ENCODE measurements around the gene GOLGA6L26. TPM values are rescaled to one million over a fixed set of nuclear protein-coding genes. Genes with fewer than 3 reads are reported as not detected.
"Not testable (repeated sequence)": the region's sequence is repeated elsewhere in the genome, so short reads cannot be mapped to it uniquely, and the experiment has no call there.

The GOLGA6L26 gene
- total RNA-seq, 1 donor from 2014 or later, result not detected

GRCh38 chr15:23362622-23363021 lies 28.6 kb upstream of the GOLGA6L26 start:
- H3K36me3 ChIP-seq (ENCODE audit: insufficient read depth, low read length); H3K4me1 ChIP-seq (ENCODE audit: insufficient read depth, low read length); FAIRE-seq; H3K36me3 Mint-ChIP-seq (ENCODE audit: low read depth, unreplicated experiment); H4K20me1 ChIP-seq (ENCODE audit: insufficient read depth, low read length); H3K27me3 ChIP-seq (ENCODE audit: insufficient read depth, low read length); H3K4me3 Mint-ChIP-seq (ENCODE audit: unreplicated experiment); H2AFZ ChIP-seq (ENCODE audit: low read depth, low read length); H3K9ac ChIP-seq (ENCODE audit: low read length); H3K27ac ChIP-seq (ENCODE audit: low read depth, low read length); DNase-seq (ENCODE audit: low read depth); H3K4me2 ChIP-seq (ENCODE audit: low read length); H3K4me3 ChIP-seq (ENCODE audit: insufficient read depth, low read depth, low read length); H3K27ac Mint-ChIP-seq (ENCODE audit: unreplicated experiment); H3K4me1 Mint-ChIP-seq (ENCODE audit: low read depth, unreplicated experiment); H3K9me3 ChIP-seq (ENCODE audit: insufficient read depth, low read depth, low read length); H3K9me3 Mint-ChIP-seq (ENCODE audit: unreplicated experiment); H3K79me2 ChIP-seq (ENCODE audit: insufficient read depth, low read length); H3K27me3 Mint-ChIP-seq (ENCODE audit: low read depth, unreplicated experiment): not testable (repeated sequence)

DNA sequence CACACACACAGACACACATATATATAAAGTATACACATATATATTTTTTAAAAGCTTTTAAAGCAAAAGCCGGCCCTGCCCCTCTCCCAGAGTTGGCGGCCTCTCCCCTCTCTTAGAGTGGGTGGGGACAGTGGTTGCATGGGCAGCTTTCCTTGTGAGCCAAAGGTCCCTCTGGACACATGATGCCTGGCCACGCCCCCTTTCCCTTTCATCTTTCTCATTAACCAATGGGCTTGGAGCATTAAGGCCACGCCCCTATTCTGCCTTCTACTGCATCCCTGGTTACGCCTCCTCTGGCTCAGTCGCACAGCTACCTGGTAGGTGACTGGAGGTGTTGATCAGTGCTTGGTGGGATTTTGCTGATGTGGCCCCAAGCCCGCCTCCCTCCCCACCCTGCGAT lies 20.5 kb upstream of the GOLGA6L26 start, which contains the start of gene GOLGA8S:
Gene GOLGA8S, plus strand, starts transcription at position 301 of the 400 bp plus-strand sequence. Its CDS starts 62 bp downstream, at position 363.
- H3K36me3 Mint-ChIP-seq (ENCODE audit: low read depth, unreplicated experiment); H3K27ac Mint-ChIP-seq (ENCODE audit: unreplicated experiment); H3K4me3 Mint-ChIP-seq (ENCODE audit: unreplicated experiment); FAIRE-seq; H3K9me3 ChIP-seq (ENCODE audit: insufficient read depth, low read depth, low read length); H3K27me3 ChIP-seq (ENCODE audit: insufficient read depth, low read length); H3K27me3 Mint-ChIP-seq (ENCODE audit: low read depth, unreplicated experiment); H3K9me3 Mint-ChIP-seq (ENCODE audit: unreplicated experiment); H3K36me3 ChIP-seq (ENCODE audit: insufficient read depth, low read length); DNase-seq (ENCODE audit: low read depth); H2AFZ ChIP-seq (ENCODE audit: low read depth, low read length); H3K9ac ChIP-seq (ENCODE audit: low read length); H3K4me1 Mint-ChIP-seq (ENCODE audit: low read depth, unreplicated experiment); H3K4me3 ChIP-seq (ENCODE audit: insufficient read depth, low read depth, low read length); H3K4me2 ChIP-seq (ENCODE audit: low read length); H3K4me1 ChIP-seq (ENCODE audit: insufficient read depth, low read length); H4K20me1 ChIP-seq (ENCODE audit: insufficient read depth, low read length); H3K79me2 ChIP-seq (ENCODE audit: insufficient read depth, low read length); H3K27ac ChIP-seq (ENCODE audit: low read depth, low read length): not testable (repeated sequence)

GRCh38 chr15:23311233-23311632 lies 22.8 kb downstream of the GOLGA6L26 start:
- H3K4me1 Mint-ChIP-seq (ENCODE audit: low read depth, unreplicated experiment); H4K20me1 ChIP-seq (ENCODE audit: insufficient read depth, low read length); H3K27ac ChIP-seq (ENCODE audit: low read depth, low read length); H3K27me3 ChIP-seq (ENCODE audit: insufficient read depth, low read length); H3K27me3 Mint-ChIP-seq (ENCODE audit: low read depth, unreplicated experiment); H3K4me2 ChIP-seq (ENCODE audit: low read length); H3K9me3 Mint-ChIP-seq (ENCODE audit: unreplicated experiment); DNase-seq (ENCODE audit: low read depth); H3K9me3 ChIP-seq (ENCODE audit: insufficient read depth, low read depth, low read length); H3K27ac Mint-ChIP-seq (ENCODE audit: unreplicated experiment); H3K4me3 Mint-ChIP-seq (ENCODE audit: unreplicated experiment); H3K4me3 ChIP-seq (ENCODE audit: insufficient read depth, low read depth, low read length); H3K4me1 ChIP-seq (ENCODE audit: insufficient read depth, low read length); H3K36me3 ChIP-seq (ENCODE audit: insufficient read depth, low read length); FAIRE-seq; H3K9ac ChIP-seq (ENCODE audit: low read length); H3K36me3 Mint-ChIP-seq (ENCODE audit: low read depth, unreplicated experiment); H2AFZ ChIP-seq (ENCODE audit: low read depth, low read length): not testable (repeated sequence)
- H3K79me2 ChIP-seq (ENCODE audit: insufficient read depth, low read length), result peaks cover 11% of the 10 kb centered on the region

- H3K9me3 ChIP-seq (ENCODE audit: insufficient read depth, low read depth, low read length); H3K27ac ChIP-seq (ENCODE audit: low read depth, low read length); FAIRE-seq; H3K36me3 ChIP-seq (ENCODE audit: insufficient read depth, low read length); H3K9me3 Mint-ChIP-seq (ENCODE audit: unreplicated experiment); H3K4me2 ChIP-seq (ENCODE audit: low read length); H3K27ac Mint-ChIP-seq (ENCODE audit: unreplicated experiment); DNase-seq (ENCODE audit: low read depth); H4K20me1 ChIP-seq (ENCODE audit: insufficient read depth, low read length); H3K4me3 ChIP-seq (ENCODE audit: insufficient read depth, low read depth, low read length); H2AFZ ChIP-seq (ENCODE audit: low read depth, low read length); H3K4me1 ChIP-seq (ENCODE audit: insufficient read depth, low read length); H3K27me3 ChIP-seq (ENCODE audit: insufficient read depth, low read length); H3K9ac ChIP-seq (ENCODE audit: low read length); H3K27me3 Mint-ChIP-seq (ENCODE audit: low read depth, unreplicated experiment); H3K36me3 Mint-ChIP-seq (ENCODE audit: low read depth, unreplicated experiment): not testable (repeated sequence)
- peaks cover 27% of the 10 kb centered on the region for H3K79me2 ChIP-seq (ENCODE audit: insufficient read depth, low read length)
- H3K4me3 Mint-ChIP-seq (ENCODE audit: unreplicated experiment), result peak overlapping the region; percentile 42
- H3K4me1 Mint-ChIP-seq (ENCODE audit: low read depth, unreplicated experiment), result peaks cover 11% of the 10 kb centered on the region
Observed at GRCh38 chr15:23305921-23306320, 28.1 kb downstream of the GOLGA6L26 start.

DNA sequence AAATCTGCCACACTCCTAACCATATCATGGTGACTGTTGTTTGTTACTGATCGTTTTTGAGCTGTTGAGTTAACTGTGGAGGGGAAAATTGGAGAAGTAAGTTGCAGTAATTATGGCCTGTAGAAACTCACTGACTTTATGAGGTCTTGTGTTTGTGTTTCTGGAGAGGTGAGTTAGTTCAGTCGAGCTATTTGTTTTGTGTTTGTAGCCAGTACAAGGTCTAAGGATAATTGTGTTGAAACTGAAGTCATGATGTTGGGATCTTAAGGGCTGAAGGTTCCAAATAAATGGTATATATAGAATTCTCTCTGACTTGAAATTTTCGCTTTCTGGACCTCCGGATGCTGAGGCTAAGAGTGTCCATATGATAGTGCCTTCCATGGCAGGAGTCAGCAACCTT lies 29.2 kb downstream of the GOLGA6L26 start:
- not testable (repeated sequence) for H3K9me3 ChIP-seq (ENCODE audit: insufficient read depth, low read depth, low read length); H3K36me3 Mint-ChIP-seq (ENCODE audit: low read depth, unreplicated experiment); DNase-seq (ENCODE audit: low read depth); H4K20me1 ChIP-seq (ENCODE audit: insufficient read depth, low read length); H3K4me3 ChIP-seq (ENCODE audit: insufficient read depth, low read depth, low read length); H3K27ac ChIP-seq (ENCODE audit: low read depth, low read length); H3K27me3 Mint-ChIP-seq (ENCODE audit: low read depth, unreplicated experiment); H2AFZ ChIP-seq (ENCODE audit: low read depth, low read length); H3K36me3 ChIP-seq (ENCODE audit: insufficient read depth, low read length); H3K9me3 Mint-ChIP-seq (ENCODE audit: unreplicated experiment); FAIRE-seq; H3K4me1 ChIP-seq (ENCODE audit: insufficient read depth, low read length); H3K27me3 ChIP-seq (ENCODE audit: insufficient read depth, low read length)
- Histone ChIP-seq H3K9ac (ENCODE audit: low read length) (peak overlapping the region; percentile 26), H3K4me2 (ENCODE audit: low read length) (peak overlapping the region; percentile 80), H3K79me2 (ENCODE audit: insufficient read depth, low read length) (peaks cover 27% of the 10 kb centered on the region)
- Mint-ChIP-seq H3K4me3 (ENCODE audit: unreplicated experiment) (peak overlapping the region; percentile 96), H3K4me1 (ENCODE audit: low read depth, unreplicated experiment) (peaks cover 11% of the 10 kb centered on the region), H3K27ac (ENCODE audit: unreplicated experiment) (peak overlapping the region; percentile 3)

DNA sequence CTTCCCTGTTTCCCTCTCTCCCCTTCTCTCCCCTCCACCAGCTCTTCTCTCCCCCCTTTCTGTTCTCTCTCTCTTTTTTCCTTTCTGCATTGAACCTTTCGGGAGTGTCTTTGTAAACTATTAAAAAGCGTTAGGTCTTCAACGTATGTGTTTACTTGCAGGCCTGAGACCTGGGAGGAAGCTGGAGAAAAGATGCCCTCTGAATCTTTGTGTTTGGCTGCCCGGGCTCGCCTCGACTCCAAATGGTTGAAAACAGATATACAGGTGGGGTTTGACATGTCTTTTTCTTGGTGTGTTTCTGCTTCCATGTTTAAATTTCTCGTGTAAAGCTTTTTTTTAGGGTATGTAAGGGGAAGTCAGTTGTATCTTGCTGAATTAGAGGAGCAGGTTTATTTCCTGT lies 29.7 kb downstream of the GOLGA6L26 start:
- H3K27ac ChIP-seq (ENCODE audit: low read depth, low read length); H3K9me3 Mint-ChIP-seq (ENCODE audit: unreplicated experiment); FAIRE-seq; H3K36me3 ChIP-seq (ENCODE audit: insufficient read depth, low read length); H2AFZ ChIP-seq (ENCODE audit: low read depth, low read length); H3K27me3 ChIP-seq (ENCODE audit: insufficient read depth, low read length); DNase-seq (ENCODE audit: low read depth); H3K9me3 ChIP-seq (ENCODE audit: insufficient read depth, low read depth, low read length); H3K36me3 Mint-ChIP-seq (ENCODE audit: low read depth, unreplicated experiment); H3K4me1 ChIP-seq (ENCODE audit: insufficient read depth, low read length); H4K20me1 ChIP-seq (ENCODE audit: insufficient read depth, low read length); H3K27me3 Mint-ChIP-seq (ENCODE audit: low read depth, unreplicated experiment): not testable (repeated sequence)
- H3K9ac ChIP-seq (ENCODE audit: low read length), result peak overlapping the region; percentile 71
- Mint-ChIP-seq H3K27ac (ENCODE audit: unreplicated experiment) (peak overlapping the region; percentile 27), H3K4me3 (ENCODE audit: unreplicated experiment) (peak overlapping the region; percentile 96), H3K4me1 (ENCODE audit: low read depth, unreplicated experiment) (peaks cover 11% of the 10 kb centered on the region)
- H3K4me3 ChIP-seq (ENCODE audit: insufficient read depth, low read depth, low read length), result peak overlapping the region; percentile 50
- H3K4me2 ChIP-seq (ENCODE audit: low read length), result peak overlapping the region; percentile 80
- H3K79me2 ChIP-seq (ENCODE audit: insufficient read depth, low read length), result peaks cover 27% of the 10 kb centered on the region
